K562 (cell line): ENCODE data around the gene IP6K1.

Experiments
- ELK1 ChIP-seq: sonication (generic); formaldehyde crosslinking; IDR thresholded peaks from 2 replicates; pipeline ENCODE4 v1.8.1; 2022; ENCODE audit warnings: missing genetic modification reagents
- POLR2G ChIP-seq: fragments of 200-400 bp; formaldehyde crosslinking; IDR thresholded peaks from 2 replicates; pipeline ENCODE4 v1.6.1; 2017; ENCODE audit warnings: low read depth, mild to moderate bottlenecking, antibody characterized with exemption, low read length, moderate library complexity
- SMARCA5 ChIP-seq: fragments of 450-650 bp; IDR thresholded peaks from 2 replicates; pipeline ENCODE4 v1.6.1; 2016
- SMC3 ChIP-seq: conservative IDR thresholded peaks from 2 replicates; pipeline ENCODE4 v1.6.1; 2011; ENCODE audit warnings: low read depth, low read length, improper control_type of control experiment; ENCODE audit not compliant: insufficient read depth
- ZNF668 ChIP-seq: fragments of 250-450 bp; sonication (Bioruptor Pico); IDR thresholded peaks from 2 replicates; pipeline ENCODE4 v1.8.0; 2022; ENCODE audit warnings: mild to moderate bottlenecking, inconsistent platforms
- TF ChIP-seq, protein P1 (sequence below), 3 experiments: IDR thresholded peaks in 2 of 3; conservative IDR thresholded peaks in 1 of 3; 2 replicates each; pipeline ENCODE4 v1.5.1; 2011 to 2012; ENCODE audit warnings: low read length in 3 of 3, mild to moderate bottlenecking in 3 of 3, control low read depth in 2 of 3, improper control_type of control experiment in 1 of 3, inconsistent platforms in 1 of 3, low read depth in 1 of 3, mixed read lengths in 1 of 3, moderate library complexity in 1 of 3; ENCODE audit not compliant: insufficient read depth in 2 of 3
- TF ChIP-seq, protein P2 (sequence below): fragments of 250-450 bp; sonication (Bioruptor Pico); IDR thresholded peaks from 2 replicates; pipeline ENCODE4 v1.5.0; 2021; ENCODE audit warnings: mild to moderate bottlenecking, moderate library complexity
- TF ChIP-seq, protein P3 (sequence below): fragments of 450-650 bp; IDR thresholded peaks from 2 replicates; pipeline ENCODE4 v1.6.1; 2016

GRCh38 chr3:49715611-49716121, 70.7 kb downstream of the IP6K1 start:
- TF ChIP-seq ELK1 (CRISPR knock-in tag) (no peak), ZNF668 (CRISPR knock-in tag) (no peak), SMC3 (no peak), POLR2G (no peak), SMARCA5 (no peak)
- TF ChIP-seq, protein P1, sequence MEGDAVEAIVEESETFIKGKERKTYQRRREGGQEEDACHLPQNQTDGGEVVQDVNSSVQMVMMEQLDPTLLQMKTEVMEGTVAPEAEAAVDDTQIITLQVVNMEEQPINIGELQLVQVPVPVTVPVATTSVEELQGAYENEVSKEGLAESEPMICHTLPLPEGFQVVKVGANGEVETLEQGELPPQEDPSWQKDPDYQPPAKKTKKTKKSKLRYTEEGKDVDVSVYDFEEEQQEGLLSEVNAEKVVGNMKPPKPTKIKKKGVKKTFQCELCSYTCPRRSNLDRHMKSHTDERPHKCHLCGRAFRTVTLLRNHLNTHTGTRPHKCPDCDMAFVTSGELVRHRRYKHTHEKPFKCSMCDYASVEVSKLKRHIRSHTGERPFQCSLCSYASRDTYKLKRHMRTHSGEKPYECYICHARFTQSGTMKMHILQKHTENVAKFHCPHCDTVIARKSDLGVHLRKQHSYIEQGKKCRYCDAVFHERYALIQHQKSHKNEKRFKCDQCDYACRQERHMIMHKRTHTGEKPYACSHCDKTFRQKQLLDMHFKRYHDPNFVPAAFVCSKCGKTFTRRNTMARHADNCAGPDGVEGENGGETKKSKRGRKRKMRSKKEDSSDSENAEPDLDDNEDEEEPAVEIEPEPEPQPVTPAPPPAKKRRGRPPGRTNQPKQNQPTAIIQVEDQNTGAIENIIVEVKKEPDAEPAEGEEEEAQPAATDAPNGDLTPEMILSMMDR (IDR thresholded peaks at IDR 0.05 in 2 of 3, conservative IDR thresholded peaks at IDR 0.05 in 1 of 3; ENCODE audit: insufficient read depth in 2 of 3, low read depth in 1 of 3, low read length in 3 of 3) = no peak
- TF ChIP-seq, protein P2, sequence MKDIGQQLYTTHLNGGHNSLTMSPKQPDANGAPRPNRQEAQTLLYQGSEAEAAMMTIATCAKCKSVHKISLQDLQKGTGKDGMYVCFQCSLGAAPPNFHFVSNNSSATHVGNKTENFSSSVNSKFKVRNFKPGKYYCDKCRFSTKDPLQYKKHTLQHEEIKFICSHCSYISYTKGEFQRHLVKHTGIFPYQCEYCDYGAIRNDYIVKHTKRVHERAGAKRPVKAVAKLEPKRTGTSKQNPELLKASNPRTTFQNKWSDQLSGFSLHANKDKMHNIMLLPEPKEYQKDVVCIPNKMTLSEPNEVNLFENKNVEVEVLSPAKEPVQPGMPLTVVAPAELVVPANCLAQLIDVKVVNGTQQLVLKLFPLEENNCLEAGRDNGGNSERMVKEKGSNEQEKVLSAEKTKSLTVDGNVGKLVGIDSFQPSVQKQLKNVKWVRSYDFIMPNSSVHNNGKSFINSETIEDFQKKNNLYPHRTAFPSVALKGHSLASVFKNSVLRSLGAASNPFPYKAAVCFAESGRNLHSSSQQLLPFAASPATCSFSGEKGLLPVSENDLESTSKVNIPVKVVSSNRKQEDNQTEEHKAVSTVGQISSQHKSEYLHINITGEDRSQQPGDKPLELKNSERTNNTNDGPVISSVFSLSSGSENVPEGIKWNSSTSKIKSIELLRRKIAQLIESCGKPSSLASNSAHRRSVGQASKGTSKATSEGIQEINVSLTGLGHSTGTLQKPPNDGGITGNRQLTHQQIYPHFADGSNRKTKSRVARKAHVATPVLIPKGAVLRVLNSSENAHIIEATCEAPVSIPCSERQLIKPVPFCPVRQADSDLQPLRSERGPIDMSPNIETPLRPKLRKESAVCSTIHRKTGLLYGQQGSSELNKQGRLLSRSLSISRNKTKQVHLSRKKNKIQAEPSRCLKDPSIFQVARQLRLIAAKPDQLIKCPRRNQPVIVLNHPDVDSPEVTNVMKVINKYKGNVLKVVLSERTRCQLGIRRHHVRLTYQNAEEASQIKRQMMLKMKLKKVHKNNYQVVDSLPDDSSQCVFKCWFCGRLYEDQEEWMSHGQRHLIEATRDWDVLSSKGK = no peak
- TF ChIP-seq, protein P3, sequence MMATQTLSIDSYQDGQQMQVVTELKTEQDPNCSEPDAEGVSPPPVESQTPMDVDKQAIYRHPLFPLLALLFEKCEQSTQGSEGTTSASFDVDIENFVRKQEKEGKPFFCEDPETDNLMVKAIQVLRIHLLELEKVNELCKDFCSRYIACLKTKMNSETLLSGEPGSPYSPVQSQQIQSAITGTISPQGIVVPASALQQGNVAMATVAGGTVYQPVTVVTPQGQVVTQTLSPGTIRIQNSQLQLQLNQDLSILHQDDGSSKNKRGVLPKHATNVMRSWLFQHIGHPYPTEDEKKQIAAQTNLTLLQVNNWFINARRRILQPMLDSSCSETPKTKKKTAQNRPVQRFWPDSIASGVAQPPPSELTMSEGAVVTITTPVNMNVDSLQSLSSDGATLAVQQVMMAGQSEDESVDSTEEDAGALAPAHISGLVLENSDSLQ = no peak
